GM21447 (cell line): ENCODE measurements around the gene PLXND1.
A peak's percentile ranks its signal among the peaks of the same experiment; 100 is the strongest.

Experiments
- ATAC-seq: cut with Tn5 transposase; IDR thresholded peaks from one replicate; pipeline ENCODE4 v1.9.1; 2021; ENCODE audit not compliant: unreplicated experiment

The PLXND1 gene

GRCh38 chr3:129585949-129586657 is 20.4 kb downstream of the PLXND1 start:
- no peak for ATAC-seq

DNA sequence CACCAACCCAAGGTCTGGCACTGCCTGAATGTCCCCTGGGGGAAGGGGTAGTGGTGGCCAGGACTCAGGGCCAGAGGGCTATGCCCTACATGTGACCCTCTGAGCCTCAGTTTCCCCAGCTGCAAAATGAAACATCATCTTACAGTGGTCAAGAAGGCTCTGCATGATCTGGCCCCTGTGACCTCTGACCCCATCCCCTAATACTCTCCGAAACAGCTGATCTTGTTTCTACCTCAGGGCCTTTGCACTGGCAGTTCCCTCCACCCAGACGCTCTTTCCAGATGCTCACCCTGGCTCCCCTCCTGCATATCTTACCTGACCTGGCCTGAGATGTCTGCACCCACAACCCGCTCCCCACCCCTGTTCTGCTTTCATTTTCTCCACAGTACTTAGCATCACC is 21.8 kb downstream of the PLXND1 start:
- no peak for ATAC-seq

DNA sequence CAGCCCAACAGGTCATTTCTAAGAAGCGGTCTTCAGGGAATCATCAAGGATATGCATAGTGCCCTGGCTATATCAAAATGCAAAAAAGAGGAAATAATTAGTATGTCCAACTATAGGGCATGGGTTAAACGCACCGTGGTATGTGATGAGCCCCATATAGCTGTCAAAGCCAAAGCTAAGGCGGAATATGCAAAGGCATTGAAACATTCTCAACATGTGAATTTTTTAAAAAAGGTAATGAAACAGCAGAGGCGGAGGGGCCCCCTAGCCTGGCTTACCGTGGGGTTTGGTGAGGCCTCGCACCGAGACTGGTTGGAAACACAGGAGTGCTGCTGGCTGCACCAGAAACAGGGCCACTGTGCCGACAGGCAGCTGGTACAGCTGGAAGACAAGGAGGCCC is 23.2 kb downstream of the PLXND1 start:
- no peak for ATAC-seq

DNA sequence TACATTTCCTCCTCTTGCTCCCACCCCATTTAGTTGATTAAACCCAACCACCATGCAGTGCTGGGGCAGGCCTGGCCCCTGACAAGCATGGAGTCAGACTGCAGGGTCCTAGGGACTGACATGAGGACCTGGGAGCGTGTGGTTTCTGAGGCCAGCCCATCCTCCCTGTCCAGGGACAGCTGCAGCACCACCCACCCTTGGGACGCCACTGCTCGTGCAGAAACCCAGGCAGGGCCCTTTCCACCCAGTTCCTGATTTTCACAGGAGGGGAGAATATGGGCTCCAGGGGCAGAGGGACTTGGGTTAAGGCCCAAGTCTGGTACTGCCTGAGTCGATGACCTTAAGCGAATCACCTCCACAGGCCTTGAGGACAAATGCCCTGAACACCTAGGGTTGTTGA is 23.7 kb downstream of the PLXND1 start:
- ATAC-seq, result no peak

GRCh38 chr3:129581623-129582022 is 24.9 kb downstream of the PLXND1 start:
- ATAC-seq, result no peak

DNA sequence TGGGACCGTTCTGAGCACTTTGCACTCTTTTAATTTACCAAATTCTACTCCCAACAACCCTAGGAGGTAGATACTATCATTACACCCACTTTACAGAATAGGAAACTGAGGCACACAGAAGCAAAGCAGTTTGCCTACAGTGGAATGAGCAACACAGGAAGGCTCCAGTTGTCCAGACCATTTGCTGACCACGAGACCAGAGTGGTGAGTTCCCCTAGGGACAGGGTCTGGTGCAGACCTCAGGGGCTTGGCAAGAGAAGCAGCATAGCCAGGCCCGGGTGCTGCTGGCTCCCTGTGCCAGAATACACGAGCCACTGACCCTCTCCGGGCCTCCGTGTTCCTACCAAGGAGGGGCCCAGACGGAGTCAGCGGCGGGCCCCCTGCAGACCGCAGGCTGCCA is 26.5 kb downstream of the PLXND1 start:
- ATAC-seq, result no peak

GRCh38 chr3:129577925-129578786 is 28.3 kb downstream of the PLXND1 start:
- ATAC-seq, result peak; percentile 54

DNA sequence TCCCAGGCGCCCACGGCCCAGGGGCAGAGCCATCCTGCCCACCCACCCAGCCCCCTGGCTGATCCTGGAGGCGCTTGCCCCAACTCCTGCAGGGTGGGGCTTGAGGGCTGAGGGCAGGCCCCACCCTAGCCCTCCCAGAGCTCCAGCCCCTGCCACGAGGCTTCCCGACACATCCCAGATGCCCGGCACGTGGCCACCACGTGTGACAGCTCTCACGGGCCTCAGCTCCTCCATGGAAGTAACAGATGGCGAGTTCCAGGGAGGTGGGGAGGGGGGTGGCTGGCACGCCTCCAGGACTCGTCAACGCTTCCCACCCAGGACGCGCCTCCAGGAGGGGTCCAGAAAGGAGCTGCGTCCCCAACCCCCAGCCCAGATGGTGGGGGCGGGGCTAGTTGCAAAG is 29.1 kb downstream of the PLXND1 start:
- ATAC-seq, result no peak

GRCh38 chr3:129576514-129577352 is 29.7 kb downstream of the PLXND1 start:
- peak; percentile 66 for ATAC-seq

DNA sequence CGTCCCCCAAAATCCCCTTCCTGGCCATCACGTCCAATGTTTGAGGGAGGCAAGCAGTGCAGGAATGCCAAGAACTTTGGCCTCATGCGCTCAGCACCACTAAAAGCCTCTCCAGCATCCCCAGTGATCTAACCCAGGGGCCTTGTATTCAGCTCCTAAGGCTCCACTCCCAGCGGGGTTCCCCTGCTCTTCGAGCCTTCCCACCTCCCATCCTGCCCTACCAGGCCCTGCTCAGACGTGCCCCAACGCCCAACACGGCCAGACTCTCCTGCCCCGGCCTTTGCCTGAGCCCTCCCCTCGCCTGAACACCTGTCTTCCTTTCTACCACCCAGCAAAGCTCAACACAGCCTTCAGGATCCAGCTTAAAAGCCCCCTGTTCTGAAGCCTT is 30.5 kb downstream of the PLXND1 start:
- ATAC-seq, result no peak

DNA sequence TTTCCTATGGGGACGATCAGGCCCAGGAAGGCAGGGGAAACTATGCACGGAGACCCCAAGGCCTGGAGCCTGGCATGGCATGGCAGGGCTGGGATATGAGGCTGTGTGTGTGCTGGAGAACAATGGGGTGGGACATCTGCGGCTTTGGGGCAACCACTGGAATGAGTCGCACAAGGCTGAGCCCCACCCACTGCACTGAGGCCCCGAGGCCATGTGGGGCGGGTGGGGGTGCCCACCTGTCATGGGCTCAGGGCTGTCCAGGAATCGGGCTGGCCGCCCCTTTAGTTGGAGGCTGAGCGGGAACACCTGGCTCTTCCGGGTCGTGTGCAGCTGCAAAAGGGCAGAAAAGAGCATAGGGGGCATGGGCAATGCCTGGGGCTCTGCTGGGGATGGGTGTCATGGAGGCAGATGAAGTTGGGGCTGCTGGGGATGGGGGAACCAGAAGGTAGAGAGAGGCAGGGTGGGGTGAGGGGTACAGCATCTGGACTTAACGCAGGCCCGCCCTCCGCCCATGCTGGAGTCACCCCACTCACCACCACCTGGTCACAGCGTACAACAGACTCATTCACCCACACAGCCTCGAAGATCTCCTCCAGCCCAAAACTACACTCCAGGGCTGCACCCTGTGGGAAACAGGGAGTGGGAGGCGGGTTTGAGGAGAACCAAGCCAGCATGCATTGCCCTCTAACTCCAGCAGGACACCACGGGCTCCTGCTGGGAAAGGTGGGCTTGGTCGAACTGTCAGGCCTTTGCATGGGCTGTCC is 31.1 kb downstream of the PLXND1 start:
- no peak for ATAC-seq

- no peak for ATAC-seq
These were observed 32.3 kb downstream of the PLXND1 start for GRCh38 chr3:129574206-129574605.

DNA sequence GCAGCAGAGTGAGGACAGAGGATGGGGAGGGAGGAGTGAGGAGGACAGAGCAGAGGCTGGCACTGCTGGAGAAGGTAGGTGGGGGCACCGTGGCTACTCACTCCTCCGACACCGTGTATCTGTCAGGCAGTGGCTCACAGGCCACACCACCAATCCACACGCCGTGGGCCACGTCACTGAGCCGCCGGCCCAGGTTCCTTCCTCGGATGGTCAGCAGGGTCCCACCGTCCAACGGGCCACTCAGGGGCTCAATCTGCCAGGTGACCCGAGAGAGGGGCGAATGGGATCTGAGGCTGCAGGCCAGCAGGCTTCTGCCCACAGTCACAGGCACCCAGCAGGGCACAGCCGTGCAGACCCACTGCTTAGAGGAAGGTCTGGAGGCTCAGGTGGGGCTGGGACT is 33.0 kb downstream of the PLXND1 start:
- no peak for ATAC-seq

- ATAC-seq, result no peak
These were observed 33.9 kb downstream of the PLXND1 start for GRCh38 chr3:129572603-129573002.

DNA sequence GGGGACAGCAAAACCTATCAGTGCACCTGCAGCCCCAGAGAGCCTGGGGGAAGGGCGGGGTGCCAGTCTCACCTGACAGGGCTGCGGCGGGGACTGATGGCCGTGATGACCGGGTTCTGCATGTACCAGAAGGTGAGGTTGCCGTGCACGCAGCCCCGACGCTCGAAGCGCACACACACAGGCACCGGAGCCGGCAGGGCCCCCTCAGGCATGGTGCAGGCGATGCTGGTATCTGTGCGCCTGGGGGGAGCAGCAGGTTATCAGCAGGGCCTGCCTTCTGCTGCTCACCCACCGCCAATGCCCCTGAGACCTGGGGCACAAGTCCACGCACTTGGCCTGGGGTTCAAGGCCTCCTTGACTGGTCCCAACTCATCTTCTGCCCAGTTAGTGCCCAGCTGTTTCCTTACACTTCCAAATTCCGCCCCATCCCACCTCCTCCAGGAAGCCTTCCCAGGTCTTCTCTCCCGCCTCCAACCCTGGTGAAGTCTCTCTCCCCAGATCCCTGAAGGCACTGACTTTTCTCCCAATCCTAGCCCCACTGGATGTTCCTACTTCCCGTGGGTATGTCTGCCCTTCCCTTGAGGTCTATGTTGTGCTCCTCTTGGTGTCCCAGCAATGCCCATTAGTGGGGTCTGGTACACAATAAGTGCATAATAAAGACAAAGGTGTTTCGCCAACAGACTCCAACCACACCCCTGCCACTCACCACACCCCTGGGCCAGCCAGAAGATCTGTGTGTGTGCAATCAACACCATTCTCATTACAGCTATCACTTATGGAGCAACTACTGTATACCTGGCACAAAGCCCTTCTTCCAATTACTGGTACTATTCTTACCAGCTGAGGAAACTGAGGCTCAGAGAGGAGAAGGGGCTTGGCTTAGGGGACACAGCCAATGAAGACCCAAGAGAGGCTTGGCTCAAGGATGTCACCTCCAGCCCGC is 34.6 kb downstream of the PLXND1 start:
- no peak for ATAC-seq

GRCh38 chr3:129569856-129570255 is 36.6 kb downstream of the PLXND1 start:
- ATAC-seq, result no peak

- ATAC-seq, result no peak
These were observed 38.5 kb downstream of the PLXND1 start for GRCh38 chr3:129567939-129568338.

GRCh38 chr3:129567176-129567705 is 39.2 kb downstream of the PLXND1 start:
- no peak for ATAC-seq

DNA sequence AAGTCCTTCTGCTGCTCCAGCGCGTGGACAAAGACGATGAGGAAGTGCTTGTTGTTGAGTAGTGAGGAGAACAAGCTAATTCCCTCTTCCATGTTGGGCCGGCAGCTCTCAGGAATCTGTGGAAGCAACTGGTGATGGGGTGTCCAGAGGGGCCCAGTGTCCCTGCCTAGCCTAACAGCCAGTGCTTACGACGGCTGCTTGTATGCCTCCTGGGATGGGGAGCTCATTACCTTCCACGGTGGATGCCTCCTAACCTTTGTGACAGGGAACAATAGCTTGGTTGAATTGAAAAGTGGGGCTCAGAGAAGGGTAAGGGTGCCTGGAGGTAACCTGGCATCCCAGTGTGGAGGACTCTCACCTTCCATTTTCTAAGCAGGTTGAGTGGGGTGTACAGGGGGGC is 40.6 kb downstream of the PLXND1 start:
- no peak for ATAC-seq
